CD4-positive, alpha-beta T cell (primary cell): Measurements from ENCODE around the gene LGR4. TPM values are rescaled to one million over a fixed set of nuclear protein-coding genes. Genes with fewer than 3 reads are reported as not detected.

Experiments used
- ATAC-seq: fragments of 200-7000 bp; cut with Tn5 transposase; one replicate; pipeline ENCODE4 v1.10.0; 2022; ENCODE audit warnings: mild to moderate bottlenecking; ENCODE audit not compliant: poor library complexity
- CTCF ChIA-PET: fragments of 350-600 bp; sonication (Branson Sonifier 250); formaldehyde crosslinking; loops from one replicate; lab custom pipeline; 2021; ENCODE audit warnings: antibody characterized with exemption, inconsistent platforms; lab: Charles Lee
- POLR2A ChIA-PET: fragments of 350-600 bp; sonication (Branson Sonifier 250); formaldehyde crosslinking; loops from one replicate; lab custom pipeline; 2021; ENCODE audit warnings: antibody characterized with exemption, inconsistent platforms; lab: Charles Lee
- DNase-seq, 14 experiments: peaks; one replicate each; pipeline ENCODE4 v3.0.0-alpha.2; 2013 to 2020; ENCODE audit warnings: mixed read lengths in 2 of 14
- H3K27ac ChIP-seq, 2 donors: one replicate each; pipeline versions ENCODE4 v1.5.1 to v1.7.0; 2013; ENCODE audit warnings: low read length in 2 of 2, low read depth in 1 of 2, mild to moderate bottlenecking in 1 of 2
- H3K27me3 ChIP-seq, 2 experiments: 1 replicate in 1 of 2; 2 replicates in 1 of 2; pipeline versions ENCODE4 v1.6.1 to v1.7.0; 2013; ENCODE audit warnings: low read length in 2 of 2, control low read depth in 1 of 2, mild to moderate bottlenecking in 1 of 2, moderate library complexity in 1 of 2; ENCODE audit not compliant: insufficient read depth in 2 of 2, control insufficient read depth in 1 of 2
- H3K36me3 ChIP-seq: one replicate; pipeline ENCODE4 v1.6.1; 2013; ENCODE audit warnings: low read length, control low read depth; ENCODE audit not compliant: insufficient read depth
- H3K4me1 ChIP-seq: one replicate; pipeline ENCODE4 v1.6.1; 2013; ENCODE audit warnings: low read length, control low read depth; ENCODE audit not compliant: insufficient read depth
- H3K4me3 ChIP-seq: one replicate; pipeline ENCODE4 v1.5.1; 2013; ENCODE audit warnings: mild to moderate bottlenecking, low read length, moderate library complexity
- H3K9me3 ChIP-seq, 2 experiments: 1 replicate in 1 of 2; 2 replicates in 1 of 2; pipeline versions ENCODE4 v1.6.1 to v1.7.0; 2013; ENCODE audit warnings: low read length in 2 of 2, mild to moderate bottlenecking in 2 of 2, control low read depth in 1 of 2, moderate library complexity in 1 of 2; ENCODE audit not compliant: control insufficient read depth in 1 of 2, insufficient read depth in 1 of 2
- H3K27ac Mint-ChIP-seq: one replicate; pipeline ENCODE4 v1.8.0; 2020; ENCODE audit warnings: mixed read lengths
- H3K27me3 Mint-ChIP-seq: one replicate; pipeline ENCODE4 v1.8.0; 2021; ENCODE audit warnings: mixed read lengths
- H3K36me3 Mint-ChIP-seq: one replicate; pipeline ENCODE4 v1.8.0; 2021; ENCODE audit warnings: low read depth, mixed read lengths
- H3K4me1 Mint-ChIP-seq: one replicate; pipeline ENCODE4 v1.8.0; 2021; ENCODE audit warnings: low read depth, mixed read lengths
- H3K4me3 Mint-ChIP-seq: one replicate; pipeline ENCODE4 v1.8.0; 2020; ENCODE audit warnings: mild to moderate bottlenecking, mixed read lengths
- H3K9me3 Mint-ChIP-seq: one replicate; pipeline ENCODE4 v1.8.0; 2020; ENCODE audit warnings: mixed read lengths
- CTCF ChIP-seq: fragments of 200-600 bp; IDR thresholded peaks from one replicate; pipeline ENCODE4 v1.8.0; 2022; ENCODE audit warnings: antibody characterized with exemption, mild to moderate bottlenecking
- intact Hi-C, 2 experiments: fragments of 100-400 bp; cut with DNase I in 1 of 2; cut with micrococcal nuclease in 1 of 2; formaldehyde crosslinking; loops; one replicate each; pipeline versions ENCODE4 v1.15.1 to v1.9.0; 2023 to 2025; cut with DNase I, micrococcal nuclease
- total RNA-seq, 174 experiments: library from RNA in 2 of 174; stranded (reverse) in 2 of 174; gene quantifications; one replicate each; pipeline ENCODE4 v1.2.3 and lab custom pipeline; 2021 to 2026

LGR4 gene
- total RNA-seq, 2 experiments from 2014 or later = 0.69 to 0.87 TPM

GRCh38 chr11:27443227-27443626 lies 29.4 kb downstream of the LGR4 start:
- Histone ChIP-seq H3K27ac (no peak overlapping the region), H3K36me3 (no peaks in the 10 kb centered on the region), H3K9me3 (no peaks in the 10 kb centered on the region), H3K4me3 (no peak overlapping the region), H3K27me3 (no peaks in the 10 kb centered on the region), H3K4me1 (no peaks in the 10 kb centered on the region)
- ChIA-PET CTCF (no interaction called here), POLR2A (no interaction called here)
- Mint-ChIP-seq H3K27me3 (peaks cover 18% of the 10 kb centered on the region), H3K9me3 (no peaks in the 10 kb centered on the region), H3K27ac (no peak overlapping the region), H3K36me3 (no peaks in the 10 kb centered on the region), H3K4me1 (no peaks in the 10 kb centered on the region), H3K4me3 (no peak overlapping the region)
- no peak for ATAC-seq
- TF ChIP-seq CTCF = no peak
- intact Hi-C loops = no loop called here
- no peak for DNase-seq

- no peaks in the 10 kb centered on the region for H3K9me3 ChIP-seq
- H3K27ac ChIP-seq = no peak overlapping the region
- no peak for TF ChIP-seq CTCF
- no peak for DNase-seq
- H3K27me3 ChIP-seq = no peaks in the 10 kb centered on the region
- ChIA-PET POLR2A (no interaction called here), CTCF (no interaction called here)
- H3K4me1 ChIP-seq = no peaks in the 10 kb centered on the region
- H3K4me1 Mint-ChIP-seq = no peaks in the 10 kb centered on the region
- no peaks in the 10 kb centered on the region for H3K36me3 Mint-ChIP-seq
- H3K27me3 Mint-ChIP-seq = peaks cover 14% of the 10 kb centered on the region
- H3K4me3 ChIP-seq = no peak overlapping the region
- no peak overlapping the region for H3K4me3 Mint-ChIP-seq
- no peak overlapping the region for H3K27ac Mint-ChIP-seq
- ATAC-seq = no peak
- intact Hi-C loops = no loop called here
- no peaks in the 10 kb centered on the region for H3K36me3 ChIP-seq
- H3K9me3 Mint-ChIP-seq = no peaks in the 10 kb centered on the region
Measured at GRCh38 chr11:27440090-27440489, 32.5 kb downstream of the LGR4 start.

GRCh38 chr11:27438595-27438981 lies 34.0 kb downstream of the LGR4 start:
- intact Hi-C loops = loop anchor here in 1 of 2 experiments (10.0 kb wide), 1 partner anchor 64 kb away; no protein-coding TSS in a partner anchor

More at GRCh38 chr11:27438595-27438981, 34.0 kb downstream of the LGR4 start:
- Mint-ChIP-seq H3K36me3 (no peaks in the 10 kb centered on the region), H3K4me1 (no peaks in the 10 kb centered on the region), H3K27me3 (peaks cover 22% of the 10 kb centered on the region), H3K4me3 (no peak overlapping the region), H3K9me3 (no peaks in the 10 kb centered on the region), H3K27ac (no peak overlapping the region)
- ATAC-seq (no peak), DNase-seq (no peak)
- Histone ChIP-seq H3K27me3 (no peaks in the 10 kb centered on the region), H3K36me3 (no peaks in the 10 kb centered on the region), H3K4me3 (no peak overlapping the region), H3K27ac (no peak overlapping the region), H3K4me1 (no peaks in the 10 kb centered on the region), H3K9me3 (no peaks in the 10 kb centered on the region)
- no peak for TF ChIP-seq CTCF
- ChIA-PET CTCF (no interaction called here), POLR2A (no interaction called here)
